HUES48 (cell line): ENCODE data around the gene ARHGEF10L.

ENCODE experiments used
- H3K27ac ChIP-seq: one replicate; pipeline ENCODE4 v1.7.0; 2013; ENCODE audit warnings: low read depth, low read length, inconsistent platforms
- H3K27me3 ChIP-seq: 2 replicates; pipeline ENCODE4 v1.6.1; 2013; ENCODE audit warnings: mild to moderate bottlenecking, low read length; ENCODE audit not compliant: control insufficient read depth, insufficient read depth
- H3K36me3 ChIP-seq: 2 replicates; pipeline ENCODE4 v1.6.1; 2013; ENCODE audit warnings: low read length; ENCODE audit not compliant: control insufficient read depth, insufficient read depth
- H3K4me1 ChIP-seq: 2 replicates; pipeline ENCODE4 v1.6.1; 2013; ENCODE audit warnings: mild to moderate bottlenecking, low read length; ENCODE audit not compliant: control insufficient read depth, insufficient read depth
- H3K4me3 ChIP-seq: 2 replicates; pipeline ENCODE4 v1.5.1; 2013; ENCODE audit warnings: mild to moderate bottlenecking, low read depth, low read length
- H3K9ac ChIP-seq: 2 replicates; pipeline ENCODE4 v1.6.1; 2013; ENCODE audit warnings: mild to moderate bottlenecking, low read depth, low read length, moderate library complexity
- H3K9me3 ChIP-seq: 2 replicates; pipeline ENCODE4 v1.6.1; 2013; ENCODE audit warnings: low read length; ENCODE audit not compliant: control insufficient read depth, insufficient read depth

The ARHGEF10L gene

GRCh38 chr1:17510138-17510537, 29.4 kb upstream of the ARHGEF10L start:
- Histone ChIP-seq H3K27me3 (no peaks in the 10 kb centered on the region), H3K27ac (no peak overlapping the region), H3K9ac (no peak overlapping the region), H3K4me3 (no peak overlapping the region), H3K4me1 (0 out of 2 replicates have a peak, but pooled peaks cover 2% of the 10 kb centered on the region), H3K9me3 (no peaks in the 10 kb centered on the region), H3K36me3 (no peaks in the 10 kb centered on the region)

GRCh38 chr1:17511188-17511587, 28.3 kb upstream of the ARHGEF10L start:
- Histone ChIP-seq H3K36me3 (no peaks in the 10 kb centered on the region), H3K9me3 (no peaks in the 10 kb centered on the region), H3K9ac (no peak overlapping the region), H3K27me3 (no peaks in the 10 kb centered on the region), H3K4me1 (peaks cover 6% of the 10 kb centered on the region), H3K27ac (no peak overlapping the region), H3K4me3 (no peak overlapping the region)

- Histone ChIP-seq H3K9ac (no peak overlapping the region), H3K9me3 (no peaks in the 10 kb centered on the region), H3K36me3 (no peaks in the 10 kb centered on the region), H3K27me3 (no peaks in the 10 kb centered on the region), H3K4me3 (no peak overlapping the region), H3K4me1 (peaks cover 14% of the 10 kb centered on the region), H3K27ac (no peak overlapping the region)
These were observed 26.4 kb upstream of the ARHGEF10L start for GRCh38 chr1:17513131-17513530.

- no peak overlapping the region for H3K4me3 ChIP-seq
- no peaks in the 10 kb centered on the region for H3K27me3 ChIP-seq
- peaks cover 12% of the 10 kb centered on the region for H3K4me1 ChIP-seq
- no peaks in the 10 kb centered on the region for H3K9me3 ChIP-seq
- H3K27ac ChIP-seq = no peak overlapping the region
- H3K36me3 ChIP-seq = no peaks in the 10 kb centered on the region
- no peak overlapping the region for H3K9ac ChIP-seq
These were observed 24.7 kb upstream of the ARHGEF10L start for GRCh38 chr1:17514776-17515175.

GRCh38 chr1:17515902-17516301, 23.6 kb upstream of the ARHGEF10L start:
- H3K9ac ChIP-seq = no peak overlapping the region
- no peak overlapping the region for H3K27ac ChIP-seq
- H3K27me3 ChIP-seq = no peaks in the 10 kb centered on the region
- H3K36me3 ChIP-seq = no peaks in the 10 kb centered on the region
- no peaks in the 10 kb centered on the region for H3K9me3 ChIP-seq
- no peak overlapping the region for H3K4me3 ChIP-seq
- peaks cover 19% of the 10 kb centered on the region for H3K4me1 ChIP-seq

GRCh38 chr1:17516303-17517214, 22.9 kb upstream of the ARHGEF10L start:
- Histone ChIP-seq H3K27me3 (no peaks in the 10 kb centered on the region), H3K9ac (no peak overlapping the region)

GRCh38 chr1:17520041-17520440, 19.5 kb upstream of the ARHGEF10L start:
- peaks cover 21% of the 10 kb centered on the region for H3K4me1 ChIP-seq
- no peaks in the 10 kb centered on the region for H3K9me3 ChIP-seq
- H3K36me3 ChIP-seq = no peaks in the 10 kb centered on the region
- no peak overlapping the region for H3K9ac ChIP-seq
- no peaks in the 10 kb centered on the region for H3K27me3 ChIP-seq
- no peak overlapping the region for H3K27ac ChIP-seq
- H3K4me3 ChIP-seq = no peak overlapping the region

More at GRCh38 chr1:17516303-17517214, 22.9 kb upstream of the ARHGEF10L start:
- no peak overlapping the region for H3K27ac ChIP-seq
- no peaks in the 10 kb centered on the region for H3K36me3 ChIP-seq
- no peaks in the 10 kb centered on the region for H3K9me3 ChIP-seq
- no peak overlapping the region for H3K4me3 ChIP-seq
- H3K4me1 ChIP-seq = peaks cover 21% of the 10 kb centered on the region

- Histone ChIP-seq H3K4me3 (no peak overlapping the region), H3K4me1 (peaks cover 21% of the 10 kb centered on the region), H3K27me3 (no peaks in the 10 kb centered on the region), H3K9ac (no peak overlapping the region), H3K27ac (no peak overlapping the region), H3K36me3 (no peaks in the 10 kb centered on the region), H3K9me3 (no peaks in the 10 kb centered on the region)
These were observed 18.8 kb upstream of the ARHGEF10L start for GRCh38 chr1:17520473-17521319.

GRCh38 chr1:17521946-17522612, 17.4 kb upstream of the ARHGEF10L start:
- no peak overlapping the region for H3K27ac ChIP-seq
- no peak overlapping the region for H3K9ac ChIP-seq

GRCh38 chr1:17523321-17524041, 16.0 kb upstream of the ARHGEF10L start:
- no peaks in the 10 kb centered on the region for H3K36me3 ChIP-seq
- H3K4me3 ChIP-seq = no peak overlapping the region
- H3K27me3 ChIP-seq = no peaks in the 10 kb centered on the region
- H3K4me1 ChIP-seq = peaks cover 15% of the 10 kb centered on the region
- H3K27ac ChIP-seq = no peak overlapping the region
- H3K9ac ChIP-seq = no peak overlapping the region
- no peaks in the 10 kb centered on the region for H3K9me3 ChIP-seq

More at GRCh38 chr1:17521946-17522612, 17.4 kb upstream of the ARHGEF10L start:
- H3K27me3 ChIP-seq = no peaks in the 10 kb centered on the region
- H3K36me3 ChIP-seq = no peaks in the 10 kb centered on the region
- H3K9me3 ChIP-seq = no peaks in the 10 kb centered on the region
- peaks cover 9% of the 10 kb centered on the region for H3K4me1 ChIP-seq
- H3K4me3 ChIP-seq = no peak overlapping the region
